Thyroid gland (tissue), 4 donors: ENCODE measurements around the gene CCL7. TPM values are rescaled to one million over a fixed set of nuclear protein-coding genes. Genes with fewer than 3 reads are reported as not detected.

Experiments
- DNase-seq, 2 donors: peaks; one replicate each; pipeline ENCODE4 v3.0.0-alpha.2; 2019
- H3K27ac ChIP-seq, 3 donors: fragments of 200-600 bp; sonication (generic); 1 replicate in 2 of 3; 2 replicates in 1 of 3; pipeline ENCODE4 v1.5.1; 2016 to 2019; ENCODE audit warnings: mild to moderate bottlenecking in 1 of 3, moderate library complexity in 1 of 3
- H3K27me3 ChIP-seq: fragments of 200-600 bp; sonication (generic); one replicate; pipeline ENCODE4 v1.5.1; 2019
- H3K36me3 ChIP-seq, 2 donors: fragments of 200-600 bp; sonication (generic); one replicate each; pipeline ENCODE4 v1.5.1; 2016 to 2019
- H3K4me1 ChIP-seq, 2 donors: fragments of 200-600 bp; sonication (generic); one replicate each; pipeline ENCODE4 v1.5.1; 2017 to 2019
- H3K4me3 ChIP-seq, 3 donors: fragments of 200-600 bp; sonication (generic); replicated peaks in 1 of 3; 1 replicate in 2 of 3; 2 replicates in 1 of 3; pipeline ENCODE4 v1.5.1; 2016; ENCODE audit warnings: mild to moderate bottlenecking in 1 of 3
- H3K9me3 ChIP-seq: fragments of 200-600 bp; sonication (generic); one replicate; pipeline ENCODE4 v1.5.1; 2017
- CTCF ChIP-seq, 6 experiments: fragments of 200-600 bp in 3 of 6; fragments of 450-650 bp in 3 of 6; sonication (generic) in 3 of 6; IDR thresholded peaks; one replicate each; pipeline ENCODE4 v1.5.1; 2016 to 2019; ENCODE audit warnings: antibody characterized with exemption in 6 of 6, mild to moderate bottlenecking in 2 of 6, inconsistent platforms in 1 of 6, moderate library complexity in 1 of 6
- POLR2A ChIP-seq, 2 donors: fragments of 450-650 bp; IDR thresholded peaks; one replicate each; pipeline ENCODE4 v1.6.1; 2017; ENCODE audit warnings: antibody characterized with exemption in 2 of 2, mild to moderate bottlenecking in 2 of 2, moderate library complexity in 1 of 2
- WGBS, 2 donors: methylation state at CpG; one replicate each; pipeline ENCODE4 v1.1.5; 2017; 5-methylcytosine and 5-hydroxymethylcytosine counted together
- intact Hi-C: fragments of 100-400 bp; cut with DNase I; formaldehyde crosslinking; loops from one replicate; pipeline ENCODE4 v1.15.1; 2023
- total RNA-seq, 4 donors: library from RNA; depleted of rRNA; stranded (reverse); fragments of >200 nt; gene quantifications; one replicate each; pipeline ENCODE4 v1.2.3, GENCODE V29; 2016

Gene CCL7
- total RNA-seq, 4 donors from 2014 or later = not detected

GRCh38 chr17:34254651-34255380 is 15.2 kb upstream of the CCL7 start, which contains the start of gene CCL2:
TSS of gene CCL2 (plus strand) at chr17:34255285. CDS start at chr17:34255350, 65 bp downstream.
- no peak for TF ChIP-seq CTCF (IDR thresholded peaks at IDR 0.05)
- TF ChIP-seq POLR2A (IDR thresholded peaks at IDR 0.05) = peak in 1 of 2 donors; percentile 75
- Histone ChIP-seq H3K9me3 (no peaks in the 10 kb centered on the region), H3K27ac (peak within 1 kb of the TSS; percentile 75 to 92 (median 76)), H3K36me3 (no peaks in the 10 kb centered on the region), H3K27me3 (no peaks in the 10 kb centered on the region), H3K4me3 (peak within 1 kb of the TSS in 1 of 3 donors; percentile 1), H3K4me1 (peaks cover 51 to 61% of the 10 kb centered on the region in 2 donors)
- 6 to 8% methylated on average over 11 of the region's 11 CpGs for WGBS, 2 donors
- peak; percentile 89 to 91 for DNase-seq
- intact Hi-C loops = no loop called here

DNA sequence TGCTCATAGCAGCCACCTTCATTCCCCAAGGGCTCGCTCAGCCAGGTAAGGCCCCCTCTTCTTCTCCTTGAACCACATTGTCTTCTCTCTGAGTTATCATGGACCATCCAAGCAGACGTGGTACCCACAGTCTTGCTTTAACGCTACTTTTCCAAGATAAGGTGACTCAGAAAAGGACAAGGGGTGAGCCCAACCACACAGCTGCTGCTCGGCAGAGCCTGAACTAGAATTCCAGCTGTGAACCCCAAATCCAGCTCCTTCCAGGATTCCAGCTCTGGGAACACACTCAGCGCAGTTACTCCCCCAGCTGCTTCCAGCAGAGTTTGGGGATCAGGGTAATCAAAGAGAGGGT is 14.7 kb upstream of the CCL7 start:
- WGBS, 2 donors = 37 to 46% methylated on average over 4 to 5 of the region's 5 CpGs
- H3K27ac ChIP-seq = peak overlapping the region; percentile 75 to 92 (median 76)
- H3K4me1 ChIP-seq = peaks cover 46 to 55% of the 10 kb centered on the region in 2 donors
- DNase-seq = no peak
- H3K27me3 ChIP-seq = no peaks in the 10 kb centered on the region
- no peaks in the 10 kb centered on the region for H3K9me3 ChIP-seq
- intact Hi-C loops = no loop called here
- peak overlapping the region in 1 of 3 donors; percentile 1 for H3K4me3 ChIP-seq
- TF ChIP-seq CTCF (IDR thresholded peaks at IDR 0.05) (no peak), POLR2A (IDR thresholded peaks at IDR 0.05) (no peak)
- H3K36me3 ChIP-seq = no peaks in the 10 kb centered on the region

- Histone ChIP-seq H3K4me3 (peak overlapping the region in 1 of 3 donors; percentile 1), H3K4me1 (peaks cover 41 to 50% of the 10 kb centered on the region in 2 donors), H3K9me3 (no peaks in the 10 kb centered on the region), H3K36me3 (no peaks in the 10 kb centered on the region), H3K27me3 (no peaks in the 10 kb centered on the region), H3K27ac (peak overlapping the region in 2 of 3 donors; percentile 76 to 92)
- no peak for DNase-seq
- WGBS, 2 donors = 88 to 100% methylated on average over 1 of the region's 1 CpG
- intact Hi-C loops = no loop called here
- no peak for TF ChIP-seq POLR2A (IDR thresholded peaks at IDR 0.05)
Observed at GRCh38 chr17:34255841-34256240, 14.2 kb upstream of the CCL7 start.

DNA sequence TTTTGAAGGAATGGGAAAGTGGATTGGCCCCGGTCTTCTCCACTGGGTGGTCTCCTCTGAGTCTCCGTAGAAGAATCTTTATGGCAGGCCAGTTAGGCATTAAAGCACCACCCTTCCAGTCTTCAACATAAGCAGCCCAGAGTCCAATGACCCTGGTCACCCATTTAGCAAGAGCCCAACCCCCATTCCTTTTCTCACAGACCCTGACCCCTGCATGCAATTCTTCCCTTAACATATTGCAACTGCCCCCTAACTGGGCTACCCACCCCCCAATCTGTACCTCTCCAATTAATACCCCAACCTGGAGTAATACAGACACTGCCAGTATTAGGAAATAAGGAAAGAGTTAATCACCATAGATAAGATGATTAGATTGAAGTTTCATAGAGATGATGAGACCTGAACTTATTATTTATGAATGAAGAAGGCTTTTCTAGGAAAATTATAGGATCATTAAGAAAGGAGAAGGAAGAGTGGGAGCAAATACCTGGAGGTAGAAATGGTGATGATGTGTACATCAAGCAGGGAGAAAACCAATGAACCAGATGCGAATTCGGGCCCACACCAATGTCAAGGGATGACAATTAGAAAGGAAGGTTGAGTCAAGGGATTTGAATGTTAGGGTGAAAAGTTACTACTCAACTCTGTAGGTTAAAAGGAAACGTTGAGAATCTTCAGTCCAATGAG is 12.6 kb upstream of the CCL7 start:
- TF ChIP-seq POLR2A (IDR thresholded peaks at IDR 0.05) = no peak
- TF ChIP-seq CTCF (IDR thresholded peaks at IDR 0.05) = no peak
- H3K27ac ChIP-seq = no peak overlapping the region
- intact Hi-C loops = no loop called here
- no peaks in the 10 kb centered on the region for H3K36me3 ChIP-seq
- DNase-seq = no peak
- peaks cover 27 to 34% of the 10 kb centered on the region in 2 donors for H3K4me1 ChIP-seq
- no peaks in the 10 kb centered on the region for H3K9me3 ChIP-seq
- no peak overlapping the region for H3K4me3 ChIP-seq
- no peaks in the 10 kb centered on the region for H3K27me3 ChIP-seq
- WGBS, 2 donors = 88% methylated on average over 5 of the region's 5 CpGs

DNA sequence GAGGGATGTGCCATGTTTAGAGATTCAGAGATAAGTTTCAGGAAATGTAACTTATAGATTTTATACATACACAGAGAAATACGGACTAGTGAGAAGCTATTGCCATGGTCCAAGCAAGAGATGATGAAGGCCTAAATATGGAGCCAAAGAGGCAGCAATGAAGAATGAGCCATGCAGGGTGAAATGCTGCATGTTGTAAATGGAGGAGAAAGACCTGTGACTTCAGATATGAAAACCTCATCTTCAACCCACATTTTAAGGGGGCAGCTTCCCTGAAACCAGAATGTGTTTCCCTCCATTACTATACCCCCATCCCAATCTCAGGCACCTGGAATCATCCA is 12.1 kb upstream of the CCL7 start:
- no peak overlapping the region for H3K4me3 ChIP-seq
- H3K4me1 ChIP-seq = peaks cover 22 to 29% of the 10 kb centered on the region in 2 donors
- WGBS, 2 donors = 90 to 100% methylated on average over 1 of the region's 1 CpG
- H3K27ac ChIP-seq = no peak overlapping the region
- intact Hi-C loops = no loop called here
- H3K36me3 ChIP-seq = no peaks in the 10 kb centered on the region
- H3K27me3 ChIP-seq = no peaks in the 10 kb centered on the region
- H3K9me3 ChIP-seq = no peaks in the 10 kb centered on the region
- DNase-seq = no peak
- TF ChIP-seq CTCF (IDR thresholded peaks at IDR 0.05) = no peak
- no peak for TF ChIP-seq POLR2A (IDR thresholded peaks at IDR 0.05)
